H1 (cell line): Measurements from ENCODE around the gene AMBP. TPM values are rescaled to one million over a fixed set of nuclear protein-coding genes. Genes with fewer than 3 reads are reported as not detected.

ENCODE experiments used
- CEBPB ChIP-seq: IDR thresholded peaks from 2 replicates; pipeline ENCODE4 v1.6.1; 2012; ENCODE audit warnings: low read depth, low read length
- CTBP2 ChIP-seq: IDR thresholded peaks from 2 replicates; pipeline ENCODE4 v1.7.0; 2011; ENCODE audit warnings: borderline replicate concordance, mild to moderate bottlenecking, moderate library complexity, mixed read lengths, low read length; ENCODE audit not compliant: insufficient read depth, insufficient read length
- SIRT6 ChIP-seq: IDR thresholded peaks from one replicate; pipeline ENCODE4 v1.7.1; 2012; ENCODE audit warnings: low read length, inconsistent platforms
- polyA plus RNA-seq, 7 experiments: library from polyadenylated mRNA; depleted of rRNA in 3 of 7; stranded (reverse) in 5 of 7; unstranded in 2 of 7; fragments of >200 nt in 5 of 7; fragments of 200-250 nt in 2 of 7; gene quantifications; 1 replicate in 5 of 7; 2 replicates in 1 of 7; 4 replicates in 1 of 7; pipeline versions ENCODE4 v1.2.1 to v1.2.3, GENCODE V29; 2011 to 2013; ENCODE audit warnings: missing spikeins in 2 of 7, mixed read lengths in 2 of 7
- total RNA-seq: library from RNA; stranded (reverse); fragmentation: NEBNext Ultra II Directional; extraction: Animal tissue kit (Norgen Biotek cat#: 25700); gene quantifications from 2 replicates; pipeline ENCODE4 v1.2.1, GENCODE V29; 2021

Gene AMBP
- total and polyA plus RNA-seq, 2 of the 8 experiments (the other 6 are each of a cell fraction or from before 2014, with no cell fraction given) = 3.0 to 4.0 TPM

DNA sequence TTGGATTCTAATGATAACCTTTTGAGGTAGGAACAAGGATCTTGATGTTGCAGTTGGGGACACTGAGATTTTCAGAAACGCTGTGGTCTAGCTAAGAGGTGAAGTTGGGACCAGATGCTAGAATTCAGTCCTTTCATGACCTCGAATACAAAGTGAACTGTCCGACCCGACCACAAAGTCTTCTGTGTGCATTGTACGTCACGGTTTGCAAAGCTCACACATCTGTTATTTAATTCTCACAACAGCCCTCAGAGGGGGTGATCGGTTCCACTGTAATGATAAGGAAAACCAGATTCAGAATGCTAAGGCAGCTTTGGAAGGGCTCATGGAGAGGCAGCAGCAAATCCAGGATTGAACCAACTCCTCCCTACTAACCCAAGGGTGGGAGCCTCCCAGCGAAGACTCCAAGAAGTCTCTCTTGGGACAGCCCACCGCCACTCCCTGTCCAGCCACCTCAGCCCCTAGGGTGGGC, 37.6 kb upstream of the AMBP start (continued):
- no peak for TF ChIP-seq CEBPB
- no peak for TF ChIP-seq SIRT6
- no peak for TF ChIP-seq CTBP2
